T-cell (primary cell): ENCODE data around the gene SINHCAF. TPM values are rescaled to one million over a fixed set of nuclear protein-coding genes. Genes with fewer than 3 reads are reported as not detected.
A peak's percentile ranks its signal among the peaks of the same experiment; 100 is the strongest.

ENCODE experiments used
- ATAC-seq, 4 experiments: fragments of 200-7000 bp in 3 of 4; fragments of 150-1000 bp in 1 of 4; cut with Tn5 transposase; replicated peaks in 1 of 4; 1 replicate in 3 of 4; 2 replicates in 1 of 4; pipeline ENCODE4 v1.10.0; 2021; ENCODE audit warnings: moderate library complexity in 3 of 4, mild to moderate bottlenecking in 2 of 4, moderate number of reproducible peaks in 1 of 4
- CTCF ChIA-PET, 2 donors: fragments of 300-600 bp; sonication (Branson Sonifier 250); formaldehyde crosslinking; loops; one replicate each; lab custom pipeline; 2022; ENCODE audit warnings: antibody characterized with exemption in 2 of 2; lab: Charles Lee
- POLR2A ChIA-PET, 2 donors: fragments of 300-600 bp; sonication (Branson Sonifier 250); formaldehyde crosslinking; loops; one replicate each; lab custom pipeline; 2022; ENCODE audit warnings: antibody characterized with exemption in 2 of 2; lab: Charles Lee
- DNase-seq, 35 experiments: peaks; one replicate each; pipeline versions ENCODE4 v3.0.0 to v3.0.0-alpha.2; 2013 to 2023
- H3K27ac ChIP-seq: one replicate; pipeline ENCODE4 v1.5.1; 2013; ENCODE audit warnings: low read length
- H3K27me3 ChIP-seq, 2 experiments: replicated peaks in 1 of 2; 1 replicate in 1 of 2; 2 replicates in 1 of 2; pipeline versions ENCODE4 v1.6.1 to v1.7.0; 2013; ENCODE audit warnings: low read length in 1 of 2, mixed read lengths in 1 of 2; ENCODE audit not compliant: control insufficient read depth in 2 of 2, insufficient read depth in 2 of 2; ENCODE audit errors: extremely low read depth in 1 of 2
- H3K36me3 ChIP-seq, 2 donors: 1 replicate in 1 of 2; 2 replicates in 1 of 2; pipeline versions ENCODE4 v1.6.1 to v1.7.0; 2013; ENCODE audit warnings: low read length in 1 of 2; ENCODE audit not compliant: control insufficient read depth in 2 of 2, insufficient read depth in 1 of 2; ENCODE audit errors: extremely low read depth in 1 of 2
- H3K4me1 ChIP-seq, 2 experiments: 1 replicate in 1 of 2; 2 replicates in 1 of 2; pipeline versions ENCODE4 v1.6.1 to v1.7.0; 2013; ENCODE audit warnings: low read length in 2 of 2, mixed read lengths in 1 of 2; ENCODE audit not compliant: insufficient read depth in 2 of 2, control insufficient read depth in 1 of 2; ENCODE audit errors: extremely low read depth in 1 of 2
- H3K4me3 ChIP-seq, 2 donors: 1 replicate in 1 of 2; 2 replicates in 1 of 2; pipeline versions ENCODE4 v1.5.1 to v1.7.0; 2013; ENCODE audit warnings: mild to moderate bottlenecking in 2 of 2, low read length in 1 of 2, moderate library complexity in 1 of 2; ENCODE audit not compliant: control insufficient read depth in 1 of 2; ENCODE audit errors: extremely low read depth in 1 of 2
- H3K9me3 ChIP-seq: 2 replicates; pipeline ENCODE4 v1.7.0; 2013
- H3K27ac Mint-ChIP-seq, 2 donors: one replicate each; pipeline ENCODE4 v1.8.0; 2020 to 2021; ENCODE audit warnings: mild to moderate bottlenecking in 2 of 2, mixed read lengths in 2 of 2
- H3K27me3 Mint-ChIP-seq, 2 donors: one replicate each; pipeline ENCODE4 v1.8.0; 2021 to 2022; ENCODE audit warnings: mixed read lengths in 2 of 2
- H3K36me3 Mint-ChIP-seq: one replicate; pipeline ENCODE4 v1.8.0; 2021; ENCODE audit warnings: mixed read lengths
- H3K4me1 Mint-ChIP-seq, 3 donors: one replicate each; pipeline ENCODE4 v1.8.0; 2020 to 2022; ENCODE audit warnings: mixed read lengths in 3 of 3, mild to moderate bottlenecking in 1 of 3
- H3K4me3 Mint-ChIP-seq, 3 donors: one replicate each; pipeline ENCODE4 v1.8.0; 2020 to 2022; ENCODE audit warnings: mild to moderate bottlenecking in 3 of 3, mixed read lengths in 3 of 3, moderate library complexity in 3 of 3
- H3K9me3 Mint-ChIP-seq, 3 donors: one replicate each; pipeline ENCODE4 v1.8.0; 2020 to 2022; ENCODE audit warnings: mixed read lengths in 3 of 3
- WGBS: methylation state at CpG from one replicate; pipeline ENCODE4 v1.1.5; 2013; ENCODE audit warnings: missing lambda C conversion rate; ENCODE audit not compliant: insufficient coverage; 5-methylcytosine and 5-hydroxymethylcytosine counted together
- total RNA-seq, 35 experiments: library from RNA in 6 of 35; stranded (reverse) in 6 of 35; fragments of 120-200 nt in 1 of 35; gene quantifications; one replicate each; pipeline versions ENCODE4 v1.2.1 to v1.2.4 and lab custom pipeline; 2013 to 2026

The SINHCAF gene
- total RNA-seq, 5 donors from 2014 or later (not counting 1 experiment from before 2014, with no cell fraction given) = 70.3 to 93.2 (median 85.0) TPM

DNA sequence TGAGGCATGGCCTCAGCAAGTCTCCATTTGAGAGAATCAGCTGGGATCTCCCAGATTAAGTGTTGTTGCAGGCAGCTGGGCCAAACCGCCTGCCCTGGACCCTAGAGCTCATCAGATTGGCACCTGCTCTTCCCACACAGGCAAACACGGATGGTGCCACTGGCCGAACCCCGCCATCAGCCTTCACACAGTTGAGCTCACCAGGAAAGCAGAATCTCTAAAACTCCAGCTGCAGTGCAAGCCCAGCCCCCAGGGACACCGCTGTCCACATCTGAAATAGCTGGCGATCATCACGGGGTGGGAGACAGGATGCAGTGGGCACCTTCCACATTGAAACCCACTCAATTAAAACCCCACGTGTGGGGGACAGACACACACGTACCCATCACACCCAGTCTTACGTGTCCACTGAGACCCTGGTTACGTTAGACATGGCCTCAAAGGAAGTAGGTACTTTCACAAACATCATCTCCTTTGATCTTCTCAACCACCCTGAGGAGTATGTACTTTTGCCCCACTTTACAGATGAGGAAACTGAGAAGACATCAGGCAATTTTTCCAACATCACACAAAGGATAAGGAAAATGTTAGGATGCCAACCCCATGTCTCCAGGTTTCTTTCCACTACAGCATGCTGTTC lies 88.8 kb downstream of the SINHCAF start:
- CTCF ChIA-PET = interaction anchor here in 1 of 2 donors (0.6 kb wide), 1 partner anchor 388 kb away, joined by 3 read pairs; no protein-coding TSS in a partner anchor
- POLR2A ChIA-PET = no interaction called here
- peaks cover 17 to 29% of the 10 kb centered on the region in 2 donors for H3K27me3 Mint-ChIP-seq

DNA sequence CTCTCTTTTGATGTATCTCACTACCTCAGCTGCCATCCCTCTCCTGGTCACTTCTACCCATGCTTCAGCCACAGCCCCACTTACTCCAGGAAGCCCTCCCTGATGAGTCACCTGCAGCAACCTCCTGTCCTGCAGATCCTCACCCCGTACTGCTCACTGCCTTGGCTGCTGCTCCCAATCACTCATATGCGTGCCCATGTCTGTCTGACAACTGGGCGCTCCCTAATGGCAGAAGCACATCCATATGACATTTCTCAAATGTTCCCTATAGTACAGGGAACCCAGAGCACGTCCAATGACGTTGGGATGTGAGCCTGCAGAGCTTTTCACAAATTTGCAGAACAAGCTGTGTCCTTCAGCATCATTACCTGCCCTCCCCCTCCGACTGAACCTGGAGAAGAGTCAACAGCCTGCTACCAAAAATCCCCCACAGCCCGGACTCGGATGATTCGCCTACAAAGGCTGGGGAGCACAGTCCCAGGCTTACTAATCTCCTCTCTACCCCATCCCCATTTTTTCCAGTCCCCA lies 90.0 kb downstream of the SINHCAF start:
- Histone ChIP-seq H3K36me3 (no peaks in the 10 kb centered on the region), H3K4me3 (no peak overlapping the region), H3K27ac (no peak overlapping the region), H3K27me3 (peaks cover 0 to 22% of the 10 kb centered on the region in 2 experiments), H3K9me3 (no peaks in the 10 kb centered on the region), H3K4me1 (no peaks in the 10 kb centered on the region)
- peaks cover 17 to 30% of the 10 kb centered on the region in 2 donors for H3K27me3 Mint-ChIP-seq
- CTCF ChIA-PET = no interaction called here
- H3K9me3 Mint-ChIP-seq = peaks cover 0 to 7% (median 0%) of the 10 kb centered on the region in 3 donors
- ATAC-seq (no peak), DNase-seq (no peak)
- H3K36me3 Mint-ChIP-seq = no peaks in the 10 kb centered on the region
- POLR2A ChIA-PET = no interaction called here
- 61% methylated on average over 9 of the region's 9 CpGs for WGBS
- H3K4me1 Mint-ChIP-seq = peaks cover 0 to 5% (median 2%) of the 10 kb centered on the region in 3 donors
- H3K27ac Mint-ChIP-seq = no peak overlapping the region
- H3K4me3 Mint-ChIP-seq = no peak overlapping the region

More for the DNA sequence above, 88.8 kb downstream of the SINHCAF start:
- Mint-ChIP-seq H3K4me1 (peaks cover 0 to 5% (median 2%) of the 10 kb centered on the region in 3 donors), H3K4me3 (no peak overlapping the region), H3K9me3 (no peaks in the 10 kb centered on the region), H3K36me3 (no peaks in the 10 kb centered on the region), H3K27ac (no peak overlapping the region)
- DNase-seq = no peak
- Histone ChIP-seq H3K4me1 (no peaks in the 10 kb centered on the region), H3K4me3 (no peak overlapping the region), H3K27ac (no peak overlapping the region), H3K27me3 (peaks cover 0 to 22% of the 10 kb centered on the region in 2 experiments), H3K36me3 (no peaks in the 10 kb centered on the region), H3K9me3 (no peaks in the 10 kb centered on the region)
- ATAC-seq = no peak
- 64% methylated on average over 9 of the region's 11 CpGs for WGBS

DNA sequence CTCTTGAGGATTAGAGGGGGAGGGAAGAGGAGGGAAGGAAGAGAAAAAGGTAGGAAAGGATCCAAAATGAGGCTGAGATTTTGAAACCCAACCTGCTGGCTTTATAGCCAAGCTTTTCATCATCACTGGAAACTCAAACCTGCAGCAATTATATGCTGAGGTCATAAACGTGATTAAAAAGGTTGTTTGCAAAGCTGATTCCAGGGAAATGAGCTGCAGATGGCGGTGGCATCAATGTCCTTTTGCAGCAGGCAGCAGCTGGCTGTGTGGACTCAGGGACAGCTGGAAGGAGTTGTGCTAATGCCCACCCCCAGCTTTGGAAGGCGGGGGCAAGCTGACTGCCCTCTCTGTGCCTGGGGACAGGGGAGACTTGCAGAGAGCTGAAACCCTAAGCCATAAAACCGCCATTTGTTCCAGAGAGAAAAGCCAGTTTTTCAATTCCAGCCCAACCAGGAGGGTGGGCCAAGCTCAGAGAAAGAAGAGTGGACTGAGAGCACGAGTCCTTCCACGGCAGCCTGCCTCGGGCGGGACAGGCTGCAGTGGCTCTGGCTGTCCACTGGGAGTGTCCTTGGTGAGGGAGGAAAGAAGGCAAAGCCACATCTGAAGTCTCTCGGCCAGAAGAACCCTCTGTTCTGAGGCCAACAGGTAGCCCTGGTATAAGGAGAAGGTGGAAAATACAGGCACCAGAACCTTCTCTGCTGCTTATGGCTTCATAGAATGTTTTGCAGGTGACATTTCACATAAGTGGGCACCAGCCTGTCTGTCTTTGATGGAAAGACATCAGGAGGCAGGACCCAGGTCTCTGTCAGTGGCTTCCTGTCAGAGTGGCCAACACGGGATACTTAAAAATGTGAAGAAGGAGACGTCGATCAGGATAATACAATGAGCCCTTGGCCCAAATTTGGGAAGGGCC lies 90.7 kb downstream of the SINHCAF start:
- ChIA-PET CTCF (interaction anchor here in 1 of 2 donors (0.7 to 0.9 kb wide), 2 partner anchors 36 to 383 kb away, joined by 3 read pairs; no protein-coding TSS in a partner anchor), POLR2A (no interaction called here)
- Histone ChIP-seq H3K4me3 (no peak overlapping the region), H3K4me1 (no peaks in the 10 kb centered on the region), H3K27ac (no peak overlapping the region), H3K36me3 (no peaks in the 10 kb centered on the region), H3K27me3 (peaks cover 0 to 22% of the 10 kb centered on the region in 2 experiments), H3K9me3 (no peaks in the 10 kb centered on the region)
- Mint-ChIP-seq H3K27ac (peak overlapping the region in 1 of 2 donors; percentile 6), H3K36me3 (no peaks in the 10 kb centered on the region), H3K4me3 (no peak overlapping the region), H3K9me3 (peaks cover 0 to 8% (median 0%) of the 10 kb centered on the region in 3 donors), H3K27me3 (peaks cover 17 to 30% of the 10 kb centered on the region in 2 donors), H3K4me1 (peaks cover 0 to 5% (median 2%) of the 10 kb centered on the region in 3 donors)
- no peak for ATAC-seq
- no peak for DNase-seq
- WGBS = 58% methylated on average over 7 of the region's 12 CpGs

DNA sequence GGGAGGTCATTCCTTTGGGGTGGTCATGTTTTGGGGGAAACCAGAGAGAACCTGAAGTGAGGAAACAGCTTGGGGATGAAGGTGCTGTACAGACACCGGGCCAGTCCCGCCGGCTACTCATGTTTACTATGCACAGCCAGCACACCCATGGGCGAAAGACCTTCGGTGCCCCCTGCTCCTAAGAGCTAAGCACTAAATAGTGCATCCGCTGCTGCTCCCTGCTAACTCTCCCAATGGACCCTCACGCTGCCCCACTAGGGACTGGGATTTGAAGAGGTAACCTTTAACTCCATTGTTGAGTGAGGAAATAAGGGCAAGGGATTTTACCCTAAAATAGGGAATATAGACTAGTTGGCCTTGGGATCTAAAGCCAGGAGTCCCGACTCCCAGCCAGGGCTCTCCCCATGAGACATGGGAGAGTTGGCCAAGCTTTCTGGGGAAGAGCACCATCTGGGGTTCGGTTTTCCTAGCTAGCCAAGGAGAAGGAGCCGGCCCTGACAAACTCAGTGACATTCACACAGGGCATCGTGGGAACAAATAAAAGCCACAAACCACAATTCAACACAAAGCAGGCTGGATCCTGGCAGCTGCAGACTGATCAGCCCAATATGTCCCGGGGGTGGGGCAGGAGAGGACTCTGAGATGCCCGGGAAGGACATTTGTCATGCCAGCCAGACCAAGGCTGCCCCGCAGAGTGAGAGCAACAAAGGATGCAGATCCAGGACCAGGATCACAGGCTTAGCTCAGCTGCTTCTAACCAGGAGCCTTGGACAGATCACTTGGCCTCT lies 91.7 kb downstream of the SINHCAF start:
- Histone ChIP-seq H3K4me1 (no peaks in the 10 kb centered on the region), H3K27me3 (peaks cover 0 to 25% of the 10 kb centered on the region in 2 experiments), H3K36me3 (no peaks in the 10 kb centered on the region), H3K9me3 (no peaks in the 10 kb centered on the region), H3K4me3 (no peak overlapping the region), H3K27ac (no peak overlapping the region)
- no peak overlapping the region for H3K4me3 Mint-ChIP-seq
- peaks cover 0 to 5% (median 2%) of the 10 kb centered on the region in 3 donors for H3K4me1 Mint-ChIP-seq
- CTCF ChIA-PET = interaction anchor here in 1 of 2 donors (0.9 kb wide), 1 partner anchor 37 kb away, joined by 3 read pairs; no protein-coding TSS in a partner anchor
- POLR2A ChIA-PET = no interaction called here
- no peaks in the 10 kb centered on the region for H3K36me3 Mint-ChIP-seq
- WGBS = 40% methylated on average over 7 of the region's 14 CpGs
- peaks cover 0 to 8% (median 0%) of the 10 kb centered on the region in 3 donors for H3K9me3 Mint-ChIP-seq
- no peak for ATAC-seq
- H3K27ac Mint-ChIP-seq = peak overlapping the region in 1 of 2 donors; percentile 6
- DNase-seq = no peak
- H3K27me3 Mint-ChIP-seq = peaks cover 17 to 30% of the 10 kb centered on the region in 2 donors

DNA sequence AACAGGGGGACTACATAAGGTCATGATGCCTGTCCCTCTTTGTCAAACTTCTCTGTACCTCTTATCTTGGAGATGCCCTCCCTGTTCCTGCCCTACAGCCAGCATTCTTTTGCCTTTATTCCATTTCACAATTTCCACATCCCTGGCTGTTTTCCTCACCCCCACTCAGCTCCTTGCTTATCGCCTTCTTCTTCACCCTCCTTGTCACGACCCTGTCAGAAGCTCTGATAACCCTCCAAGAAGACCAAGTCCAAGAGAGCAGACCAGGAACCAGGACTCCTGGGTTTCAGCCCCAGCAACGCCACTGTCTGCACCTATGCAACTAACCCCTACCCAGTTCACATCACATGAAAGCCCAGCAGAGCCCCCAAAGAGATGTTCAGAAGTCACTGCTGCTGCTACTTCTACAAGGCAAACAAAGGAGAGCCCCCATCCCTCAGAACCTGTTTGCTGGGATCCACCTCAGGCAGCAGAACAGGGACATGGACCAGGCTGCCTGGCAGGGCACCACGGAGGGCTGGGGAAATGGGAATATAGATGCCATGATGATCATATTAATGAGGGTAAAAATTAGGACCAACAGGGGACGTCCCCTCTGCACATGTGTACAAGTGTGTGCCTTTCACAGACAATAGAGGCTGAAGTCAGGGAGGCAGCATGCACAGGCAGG lies 92.8 kb downstream of the SINHCAF start:
- no peak overlapping the region for H3K27ac Mint-ChIP-seq

More for the DNA sequence above, 92.8 kb downstream of the SINHCAF start:
- no peaks in the 10 kb centered on the region for H3K4me1 Mint-ChIP-seq
- 55% methylated on average over 4 of the region's 5 CpGs for WGBS
- H3K9me3 Mint-ChIP-seq = peaks cover 0 to 8% (median 0%) of the 10 kb centered on the region in 3 donors
- H3K27me3 Mint-ChIP-seq = peaks cover 17 to 26% of the 10 kb centered on the region in 2 donors
- ATAC-seq (no peak), DNase-seq (no peak)
- Histone ChIP-seq H3K9me3 (no peaks in the 10 kb centered on the region), H3K27ac (no peak overlapping the region), H3K36me3 (no peaks in the 10 kb centered on the region), H3K27me3 (peaks cover 0 to 28% of the 10 kb centered on the region in 2 experiments), H3K4me3 (no peak overlapping the region), H3K4me1 (no peaks in the 10 kb centered on the region)
- ChIA-PET POLR2A (no interaction called here), CTCF (interaction anchor here (0.6 to 1.1 kb wide), 3 partner anchors 9 to 38 kb away, joined by 3 read pairs; no protein-coding TSS in a partner anchor)
- no peaks in the 10 kb centered on the region for H3K36me3 Mint-ChIP-seq
- H3K4me3 Mint-ChIP-seq = no peak overlapping the region
